HEK293T (cell line): Measurements from ENCODE around the gene ZFP42.
"Not testable (repeated sequence)": the region's sequence is repeated elsewhere in the genome, so short reads cannot be mapped to it uniquely, and the experiment has no call there.

Source experiments
- CTCF ChIA-PET: fragments of 350-600 bp; formaldehyde crosslinking; extraction: SDS; loops from one replicate; lab custom pipeline; 2021; ENCODE audit warnings: antibody characterized with exemption, inconsistent platforms; lab: Yijun Ruan, JAX
- POLR2A ChIA-PET: fragments of 350-600 bp; formaldehyde crosslinking; extraction: SDS; loops from one replicate; lab custom pipeline; 2020; ENCODE audit warnings: antibody characterized with exemption, inconsistent platforms; lab: Yijun Ruan, JAX
- DNase-seq: peaks from one replicate; pipeline ENCODE4 v3.0.0; 2012; ENCODE audit warnings: mixed read lengths; ENCODE audit errors: extremely low spot score
- ARNT ChIP-seq: fragments of 450-650 bp; IDR thresholded peaks from 2 replicates; pipeline ENCODE4 v1.6.1; 2017; ENCODE audit warnings: mild to moderate bottlenecking
- BHLHE40 ChIP-seq: fragments of 450-650 bp; IDR thresholded peaks from 2 replicates; pipeline ENCODE4 v1.6.1; 2016; ENCODE audit warnings: mild to moderate bottlenecking, moderate library complexity, borderline replicate concordance
- ELF4 ChIP-seq: fragments of 450-650 bp; IDR thresholded peaks from 2 replicates; pipeline ENCODE4 v1.6.1; 2017; ENCODE audit warnings: antibody characterized with exemption
- FOXA1 ChIP-seq: fragments of 450-650 bp; IDR thresholded peaks from 2 replicates; pipeline ENCODE4 v1.6.1; 2016; ENCODE audit warnings: mild to moderate bottlenecking
- FOXK2 ChIP-seq: fragments of 450-650 bp; IDR thresholded peaks from 2 replicates; pipeline ENCODE4 v1.6.1; 2016; ENCODE audit warnings: mild to moderate bottlenecking
- FOXM1 ChIP-seq: fragments of 450-650 bp; IDR thresholded peaks from 2 replicates; pipeline ENCODE4 v1.6.1; 2017; ENCODE audit warnings: mild to moderate bottlenecking, borderline replicate concordance
- HDGF ChIP-seq: fragments of 450-650 bp; IDR thresholded peaks from 2 replicates; pipeline ENCODE4 v1.6.1; 2017; ENCODE audit warnings: antibody characterized with exemption, borderline replicate concordance
- L3MBTL2 ChIP-seq: fragments of 450-650 bp; conservative IDR thresholded peaks from 2 replicates; pipeline ENCODE4 v1.6.1; 2016; ENCODE audit warnings: mild to moderate bottlenecking
- LEF1 ChIP-seq: fragments of 450-650 bp; IDR thresholded peaks from 2 replicates; pipeline ENCODE4 v1.6.1; 2017; ENCODE audit warnings: mild to moderate bottlenecking, borderline replicate concordance
- NFRKB ChIP-seq: fragments of 450-650 bp; IDR thresholded peaks from 2 replicates; pipeline ENCODE4 v1.6.1; 2016; ENCODE audit warnings: mild to moderate bottlenecking, moderate library complexity
- SP1 ChIP-seq: fragments of 450-650 bp; IDR thresholded peaks from 2 replicates; pipeline ENCODE4 v1.6.1; 2017
- SUZ12 ChIP-seq: fragments of 450-650 bp; IDR thresholded peaks from 2 replicates; pipeline ENCODE4 v1.6.1; 2016; ENCODE audit warnings: mild to moderate bottlenecking
- TARDBP ChIP-seq: fragments of 450-650 bp; IDR thresholded peaks from 2 replicates; pipeline ENCODE4 v1.6.1; 2016
- ZNF384 ChIP-seq: fragments of 450-650 bp; IDR thresholded peaks from 2 replicates; pipeline ENCODE4 v1.6.1; 2016
- TF ChIP-seq, protein P1 (sequence below): fragments of 450-650 bp; IDR thresholded peaks from 2 replicates; pipeline ENCODE4 v1.6.1; 2016

Gene ZFP42

DNA sequence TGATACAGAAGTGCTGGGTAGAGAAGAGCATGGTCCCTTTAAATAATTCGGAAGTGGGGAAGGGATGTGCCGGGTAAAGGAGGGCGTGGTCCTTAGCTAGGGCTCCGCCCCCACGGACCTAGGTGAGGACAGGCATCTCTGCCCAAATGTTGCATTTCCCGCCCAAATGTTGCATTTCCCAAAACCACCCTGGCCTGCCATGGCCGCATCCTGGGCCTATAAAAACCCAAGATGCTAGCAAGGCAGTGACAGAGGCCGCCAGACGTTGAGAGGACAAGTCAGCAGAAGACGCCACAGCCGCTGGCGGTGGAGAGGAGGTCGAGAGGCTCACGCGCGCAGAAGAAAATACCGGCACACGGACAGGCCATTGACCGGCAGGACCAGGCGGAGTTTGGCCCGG is 46.1 kb downstream of the ZFP42 start:
- no peak for DNase-seq
- no peak for TF ChIP-seq FOXM1
- CTCF ChIA-PET, result no interaction called here
- POLR2A ChIA-PET, result no interaction called here

GRCh38 chr4:188042191-188042590 is 46.6 kb downstream of the ZFP42 start:
- DNase-seq, result no peak
- CTCF ChIA-PET, result no interaction called here
- TF ChIP-seq BHLHE40 (no peak), ZNF384 (no peak), NFRKB (no peak), FOXA1 (no peak), ELF4 (no peak), FOXM1 (no peak), SP1 (no peak), SUZ12 (no peak), LEF1 (no peak), L3MBTL2 (no peak), ARNT (no peak), FOXK2 (no peak), HDGF (no peak), TARDBP (no peak)
- TF ChIP-seq, protein P1, sequence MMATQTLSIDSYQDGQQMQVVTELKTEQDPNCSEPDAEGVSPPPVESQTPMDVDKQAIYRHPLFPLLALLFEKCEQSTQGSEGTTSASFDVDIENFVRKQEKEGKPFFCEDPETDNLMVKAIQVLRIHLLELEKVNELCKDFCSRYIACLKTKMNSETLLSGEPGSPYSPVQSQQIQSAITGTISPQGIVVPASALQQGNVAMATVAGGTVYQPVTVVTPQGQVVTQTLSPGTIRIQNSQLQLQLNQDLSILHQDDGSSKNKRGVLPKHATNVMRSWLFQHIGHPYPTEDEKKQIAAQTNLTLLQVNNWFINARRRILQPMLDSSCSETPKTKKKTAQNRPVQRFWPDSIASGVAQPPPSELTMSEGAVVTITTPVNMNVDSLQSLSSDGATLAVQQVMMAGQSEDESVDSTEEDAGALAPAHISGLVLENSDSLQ, result no peak
- POLR2A ChIA-PET, result no interaction called here

DNA sequence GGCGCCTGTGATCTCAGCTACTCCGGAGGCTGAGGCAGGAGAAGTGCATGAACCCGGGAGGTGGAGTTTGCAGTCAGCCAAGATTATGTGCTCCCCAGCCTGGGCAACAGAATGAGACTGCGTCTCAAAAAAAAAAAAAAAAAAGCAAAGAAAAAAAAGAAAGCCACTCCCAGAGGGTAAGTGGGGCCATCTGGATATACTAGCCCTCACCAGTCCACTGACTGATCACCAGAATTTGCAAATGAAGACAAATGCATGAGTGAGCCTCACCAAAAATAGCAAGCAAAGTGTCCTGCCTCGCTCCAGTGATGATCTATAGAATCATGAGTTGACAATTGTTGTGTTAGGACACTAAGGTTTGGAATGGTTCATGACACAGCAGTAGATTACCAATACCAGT is 47.6 kb downstream of the ZFP42 start:
- ChIA-PET POLR2A (no interaction called here), CTCF (no interaction called here)
- no peak for DNase-seq

GRCh38 chr4:188045461-188045860 is 49.9 kb downstream of the ZFP42 start:
- POLR2A ChIA-PET, DNase-seq, CTCF ChIA-PET: not testable (repeated sequence)

More for the DNA sequence above, 47.6 kb downstream of the ZFP42 start:
- TF ChIP-seq, protein P1, result no peak
- no peak for TF ChIP-seq BHLHE40
- no peak for TF ChIP-seq FOXA1
- no peak for TF ChIP-seq HDGF
- no peak for TF ChIP-seq FOXM1
- no peak for TF ChIP-seq ELF4
- no peak for TF ChIP-seq ZNF384
- TF ChIP-seq FOXK2, result no peak
- no peak for TF ChIP-seq L3MBTL2

DNA sequence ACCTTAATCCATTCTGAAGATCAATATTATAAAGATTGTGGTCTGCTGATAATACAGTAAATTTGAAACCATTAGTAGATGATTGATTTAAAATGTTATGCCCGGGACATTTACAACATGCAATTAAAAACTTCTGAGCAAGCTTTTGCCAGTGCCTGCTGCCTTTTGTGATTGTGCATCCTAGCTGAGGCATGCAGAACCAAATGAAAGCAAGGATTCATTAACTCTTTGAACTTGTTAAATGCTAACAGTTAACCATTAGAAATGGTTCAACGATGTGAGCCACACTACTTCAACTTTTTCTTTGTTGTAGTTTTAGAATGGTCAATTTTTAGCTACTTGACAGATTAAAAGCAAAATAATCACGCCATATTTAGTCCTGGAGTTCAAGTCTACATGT is 51.1 kb downstream of the ZFP42 start:
- no peak for DNase-seq
- ChIA-PET POLR2A (no interaction called here), CTCF (no interaction called here)
- TF ChIP-seq TARDBP, result no peak
- TF ChIP-seq, protein P1, result no peak
- TF ChIP-seq BHLHE40, result no peak
- TF ChIP-seq LEF1, result no peak

GRCh38 chr4:188053302-188053701 is 57.7 kb downstream of the ZFP42 start:
- POLR2A ChIA-PET, result no interaction called here
- no peak for TF ChIP-seq TARDBP
- no peak for TF ChIP-seq FOXM1
- TF ChIP-seq BHLHE40, result no peak
- DNase-seq, result no peak
- CTCF ChIA-PET, result no interaction called here
